ENCODE results near the gene FAM13A.
"Not testable (repeated sequence)": the region's sequence is repeated elsewhere in the genome, so short reads cannot be mapped to it uniquely, and the experiment has no call there.

The FAM13A gene

DNA sequence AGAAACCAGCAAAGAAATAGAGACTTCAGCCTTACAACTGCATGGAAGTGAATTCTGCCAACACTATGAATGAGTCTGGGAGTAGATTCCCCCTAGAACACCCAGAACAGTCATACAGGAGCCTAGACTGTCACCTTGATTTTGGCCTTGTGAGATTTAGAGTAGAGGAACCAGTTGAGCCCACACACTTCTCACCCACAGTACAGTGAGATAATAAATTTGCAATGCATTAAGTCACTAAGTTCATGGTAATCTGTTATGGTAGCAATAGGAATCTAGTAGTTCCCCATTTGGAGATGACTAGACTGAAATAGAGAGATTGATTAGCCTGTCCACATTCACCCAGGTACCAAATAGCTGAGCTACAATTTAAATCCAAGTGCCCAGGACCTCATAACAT is 59.0 kb downstream of the FAM13A start:
- ATAC-seq (no peak), DNase-seq (no peak)
- H3K4me3 Mint-ChIP-seq = no peak overlapping the region
- H3K27me3 Mint-ChIP-seq = no peaks in the 10 kb centered on the region
- H3K4me1 Mint-ChIP-seq = no peaks in the 10 kb centered on the region
- H3K27ac Mint-ChIP-seq = no peak overlapping the region
- no peaks in the 10 kb centered on the region for H3K9me3 Mint-ChIP-seq

- ATAC-seq = no peak
- H3K27ac Mint-ChIP-seq = peak overlapping the region in 1 of 2 donors; percentile 6
Measured at GRCh38 chr4:88995874-88996273, 61.1 kb downstream of the FAM13A start.

GRCh38 chr4:88995257-88995656 is 61.7 kb downstream of the FAM13A start:
- not testable (repeated sequence) for H3K4me1 Mint-ChIP-seq, H3K4me3 Mint-ChIP-seq, H3K27ac Mint-ChIP-seq, ATAC-seq, DNase-seq, H3K9me3 Mint-ChIP-seq, H3K27me3 Mint-ChIP-seq

More at GRCh38 chr4:88995874-88996273, 61.1 kb downstream of the FAM13A start:
- H3K27me3 Mint-ChIP-seq = no peaks in the 10 kb centered on the region
- H3K9me3 Mint-ChIP-seq = no peaks in the 10 kb centered on the region
- no peak overlapping the region for H3K4me3 Mint-ChIP-seq
- H3K4me1 Mint-ChIP-seq = no peaks in the 10 kb centered on the region
- DNase-seq = no peak

- no peaks in the 10 kb centered on the region for H3K4me1 Mint-ChIP-seq
- no peaks in the 10 kb centered on the region for H3K9me3 Mint-ChIP-seq
- H3K4me3 Mint-ChIP-seq = no peak overlapping the region
- no peak overlapping the region for H3K27ac Mint-ChIP-seq
- ATAC-seq (no peak), DNase-seq (no peak)
- no peaks in the 10 kb centered on the region for H3K27me3 Mint-ChIP-seq
Measured at GRCh38 chr4:88993246-88993645, 63.7 kb downstream of the FAM13A start.

GRCh38 chr4:88991746-88992145 is 65.2 kb downstream of the FAM13A start:
- no peak overlapping the region for H3K27ac Mint-ChIP-seq
- no peak for DNase-seq
- H3K4me3 Mint-ChIP-seq = no peak overlapping the region
- H3K4me1 Mint-ChIP-seq = no peaks in the 10 kb centered on the region
- no peaks in the 10 kb centered on the region for H3K9me3 Mint-ChIP-seq
- no peak for ATAC-seq
- no peaks in the 10 kb centered on the region for H3K27me3 Mint-ChIP-seq

- Mint-ChIP-seq H3K27me3 (no peaks in the 10 kb centered on the region), H3K4me1 (no peaks in the 10 kb centered on the region), H3K9me3 (no peaks in the 10 kb centered on the region), H3K27ac (peak overlapping the region in 1 of 2 donors; percentile 10), H3K4me3 (no peak overlapping the region)
- DNase-seq = no peak
- no peak for ATAC-seq
Measured at GRCh38 chr4:88989990-88990389, 67.0 kb downstream of the FAM13A start.

DNA sequence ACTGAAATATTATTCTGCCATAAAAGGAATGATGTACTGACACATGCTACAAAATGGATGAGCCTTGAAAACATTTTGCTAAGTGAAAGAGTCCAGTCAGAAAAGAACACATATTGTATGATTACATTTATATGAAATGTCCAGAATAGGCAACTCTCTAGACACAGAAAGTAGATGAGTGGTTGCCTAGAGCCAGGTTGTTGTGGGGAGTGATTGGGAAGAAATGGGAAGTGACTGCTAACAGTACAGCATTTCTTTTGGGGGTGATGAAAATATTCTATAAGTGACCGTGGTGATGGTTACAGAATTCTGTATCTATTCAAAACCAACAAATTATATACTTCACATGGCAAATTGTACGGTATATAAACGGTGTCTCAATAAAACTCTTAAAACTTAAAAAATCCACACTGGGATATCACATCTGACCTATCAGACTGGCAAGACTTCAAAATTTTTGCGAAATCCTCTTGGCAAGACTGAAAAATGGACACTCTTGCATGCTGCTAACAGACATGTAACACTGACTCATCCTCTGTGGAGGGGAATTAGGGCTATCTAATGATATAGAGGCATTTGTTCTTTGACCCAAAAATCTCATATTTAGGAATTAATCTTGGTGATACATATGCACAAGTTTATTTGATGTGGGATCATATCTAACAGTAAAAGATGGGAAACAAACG is 71.8 kb downstream of the FAM13A start:
- no peak for ATAC-seq

DNA sequence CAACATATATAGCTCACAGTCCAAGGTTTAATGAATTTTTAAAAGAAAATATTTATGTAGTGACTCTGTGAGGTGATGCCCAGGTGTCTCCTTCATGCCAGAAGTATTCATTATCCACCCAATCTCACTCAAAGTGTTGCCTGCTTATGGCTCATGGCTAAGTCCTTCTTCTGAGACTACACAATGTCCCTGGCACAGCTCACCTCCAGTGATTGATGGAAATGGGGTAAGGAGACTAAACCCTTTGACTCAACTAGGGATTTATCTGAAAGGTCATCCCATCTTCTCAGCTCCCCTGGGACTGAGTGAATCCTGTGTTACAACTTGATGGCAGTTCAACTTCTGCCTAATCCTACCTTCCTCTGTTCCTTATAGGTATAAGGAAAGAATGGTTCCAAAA is 74.2 kb downstream of the FAM13A start:
- no peak for ATAC-seq
- H3K27me3 Mint-ChIP-seq = no peaks in the 10 kb centered on the region
- DNase-seq = no peak
- H3K27ac Mint-ChIP-seq = no peak overlapping the region
- no peaks in the 10 kb centered on the region for H3K4me1 Mint-ChIP-seq
- H3K4me3 Mint-ChIP-seq = no peak overlapping the region
- no peaks in the 10 kb centered on the region for H3K9me3 Mint-ChIP-seq

More for the DNA sequence above, 71.8 kb downstream of the FAM13A start:
- Mint-ChIP-seq H3K4me1 (no peaks in the 10 kb centered on the region), H3K4me3 (no peak overlapping the region), H3K9me3 (no peaks in the 10 kb centered on the region), H3K27me3 (no peaks in the 10 kb centered on the region), H3K27ac (no peak overlapping the region)
- no peak for DNase-seq

DNA sequence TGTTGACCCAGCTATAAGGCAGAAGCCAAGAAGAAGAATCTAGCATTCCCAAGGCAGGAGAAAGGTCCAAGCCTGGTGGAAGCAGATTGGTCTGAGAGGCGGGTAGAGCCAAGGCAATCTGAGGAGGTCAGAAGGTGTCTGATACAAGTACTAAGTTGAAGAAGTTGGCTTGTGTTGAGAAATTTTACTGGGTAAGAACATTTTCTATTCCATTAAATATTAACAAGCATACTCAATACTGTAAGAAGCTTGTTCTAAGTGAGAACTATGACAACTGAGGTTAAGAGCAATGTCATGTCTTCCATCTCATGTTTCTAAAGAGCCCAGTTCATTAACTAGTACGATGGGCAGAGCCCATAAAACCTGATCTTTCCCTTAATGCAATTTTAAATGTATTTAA is 75.0 kb downstream of the FAM13A start:
- ATAC-seq (no peak), DNase-seq (no peak)
- Mint-ChIP-seq H3K4me3 (no peak overlapping the region), H3K4me1 (no peaks in the 10 kb centered on the region), H3K9me3 (no peaks in the 10 kb centered on the region), H3K27me3 (no peaks in the 10 kb centered on the region), H3K27ac (no peak overlapping the region)

DNA sequence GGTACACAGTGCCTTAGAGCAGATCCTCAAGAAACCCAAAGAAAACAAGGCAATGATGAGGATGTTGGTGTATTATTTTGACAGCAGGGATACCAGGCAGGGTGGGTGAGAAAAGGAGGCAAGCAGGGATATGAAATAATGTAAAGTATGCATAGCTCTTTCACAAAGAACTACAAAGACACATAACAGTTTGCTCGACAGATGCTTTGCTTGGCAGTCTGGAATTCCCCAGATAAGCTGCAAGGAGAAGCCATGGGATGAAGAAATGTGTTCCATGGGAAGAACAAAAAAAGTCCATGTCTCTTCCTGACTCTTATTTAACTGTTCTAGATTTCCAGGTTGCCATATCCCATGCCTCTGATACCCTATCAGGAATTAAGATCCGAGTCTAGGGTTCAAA is 75.4 kb downstream of the FAM13A start:
- Mint-ChIP-seq H3K4me1 (no peaks in the 10 kb centered on the region), H3K4me3 (no peak overlapping the region), H3K9me3 (no peaks in the 10 kb centered on the region), H3K27ac (no peak overlapping the region), H3K27me3 (no peaks in the 10 kb centered on the region)
- DNase-seq (no peak), ATAC-seq (no peak)

GRCh38 chr4:88979276-88979675 is 77.7 kb downstream of the FAM13A start:
- no peak for ATAC-seq

GRCh38 chr4:88976775-88977035 is 80.3 kb downstream of the FAM13A start:
- Mint-ChIP-seq H3K4me1 (no peaks in the 10 kb centered on the region), H3K27ac (no peak overlapping the region), H3K4me3 (no peak overlapping the region), H3K9me3 (peaks cover 6 to 12% of the 10 kb centered on the region in 2 donors), H3K27me3 (no peaks in the 10 kb centered on the region)
- ATAC-seq = no peak
- no peak for DNase-seq

More at GRCh38 chr4:88979276-88979675, 77.7 kb downstream of the FAM13A start:
- no peak for DNase-seq
- Mint-ChIP-seq H3K27me3 (no peaks in the 10 kb centered on the region), H3K4me1 (no peaks in the 10 kb centered on the region), H3K9me3 (no peaks in the 10 kb centered on the region), H3K27ac (no peak overlapping the region), H3K4me3 (no peak overlapping the region)

DNA sequence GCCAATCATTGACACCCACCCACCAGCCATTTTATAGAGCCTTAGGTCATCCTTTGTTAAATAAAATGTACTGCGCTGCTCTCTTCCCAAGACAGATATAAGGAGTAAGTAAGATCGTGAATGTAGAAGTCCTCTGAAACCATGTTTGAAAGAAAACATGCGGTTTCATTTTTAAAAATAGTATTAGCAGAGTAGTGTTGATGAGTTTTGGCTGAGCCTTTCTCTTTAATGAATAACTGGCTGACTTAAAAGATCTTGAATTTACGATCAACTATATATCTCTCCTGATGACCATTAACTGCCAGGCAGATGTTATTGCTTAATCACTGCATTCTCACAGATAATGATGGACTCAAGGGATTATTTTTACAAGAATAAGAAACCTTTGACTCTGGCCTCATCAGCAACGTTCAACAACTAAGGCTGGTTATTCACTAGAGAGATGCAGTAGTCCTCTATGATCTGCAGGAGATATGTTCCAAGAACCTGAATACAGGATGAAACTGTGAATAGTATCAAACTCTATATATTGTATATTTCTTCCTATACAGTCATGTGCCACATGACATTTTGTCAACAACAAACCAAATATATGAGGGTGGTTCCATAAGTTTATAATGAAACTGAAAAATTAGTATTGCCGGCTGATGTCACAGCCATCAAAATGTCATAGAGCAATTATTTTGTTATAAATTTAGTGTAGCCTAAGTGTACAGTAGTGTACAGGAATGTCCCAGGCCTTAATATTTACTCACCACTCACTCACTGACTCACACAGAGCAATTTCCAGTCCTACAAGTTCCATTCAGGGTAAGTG is 80.8 kb downstream of the FAM13A start:
- no peaks in the 10 kb centered on the region for H3K4me1 Mint-ChIP-seq
- ATAC-seq (no peak), DNase-seq (no peak)
- H3K4me3 Mint-ChIP-seq = no peak overlapping the region
- no peak overlapping the region for H3K27ac Mint-ChIP-seq
- no peaks in the 10 kb centered on the region for H3K27me3 Mint-ChIP-seq
- peaks cover 6 to 12% of the 10 kb centered on the region in 2 donors for H3K9me3 Mint-ChIP-seq

- H3K27me3 Mint-ChIP-seq = peaks cover 19% of the 10 kb centered on the region
Measured at GRCh38 chr4:88971536-88971935, 85.4 kb downstream of the FAM13A start.

DNA sequence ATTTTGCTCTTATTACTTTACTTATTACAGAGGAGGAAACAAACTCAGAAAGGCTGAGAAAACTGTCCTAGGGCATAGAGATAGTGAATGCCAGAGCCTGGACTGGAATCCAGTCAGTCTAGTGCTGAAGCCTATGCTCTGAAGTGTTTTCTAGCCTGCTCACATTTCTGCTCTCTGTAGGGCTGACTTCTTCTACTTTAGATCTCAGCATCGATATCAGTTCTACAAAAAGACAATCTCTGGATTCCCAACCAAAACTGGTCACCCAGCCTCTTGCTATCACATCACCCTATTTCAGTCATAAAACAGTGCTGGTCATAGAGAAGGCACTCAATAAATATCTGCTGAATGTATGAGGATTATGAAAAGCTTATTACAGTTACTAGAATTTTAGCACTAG is 87.2 kb downstream of the FAM13A start:
- peaks cover 6 to 12% of the 10 kb centered on the region in 2 donors for H3K9me3 Mint-ChIP-seq
- H3K4me3 Mint-ChIP-seq = no peak overlapping the region
- H3K4me1 Mint-ChIP-seq = no peaks in the 10 kb centered on the region
- H3K27ac Mint-ChIP-seq = no peak overlapping the region
- ATAC-seq (no peak), DNase-seq (no peak)
- H3K27me3 Mint-ChIP-seq = peaks cover 19% of the 10 kb centered on the region

More at GRCh38 chr4:88971536-88971935, 85.4 kb downstream of the FAM13A start:
- H3K4me3 Mint-ChIP-seq = no peak overlapping the region
- DNase-seq = no peak
- H3K27ac Mint-ChIP-seq = no peak overlapping the region
- ATAC-seq = no peak
- no peaks in the 10 kb centered on the region for H3K4me1 Mint-ChIP-seq
- H3K9me3 Mint-ChIP-seq = peaks cover 6 to 12% of the 10 kb centered on the region in 2 donors

DNA sequence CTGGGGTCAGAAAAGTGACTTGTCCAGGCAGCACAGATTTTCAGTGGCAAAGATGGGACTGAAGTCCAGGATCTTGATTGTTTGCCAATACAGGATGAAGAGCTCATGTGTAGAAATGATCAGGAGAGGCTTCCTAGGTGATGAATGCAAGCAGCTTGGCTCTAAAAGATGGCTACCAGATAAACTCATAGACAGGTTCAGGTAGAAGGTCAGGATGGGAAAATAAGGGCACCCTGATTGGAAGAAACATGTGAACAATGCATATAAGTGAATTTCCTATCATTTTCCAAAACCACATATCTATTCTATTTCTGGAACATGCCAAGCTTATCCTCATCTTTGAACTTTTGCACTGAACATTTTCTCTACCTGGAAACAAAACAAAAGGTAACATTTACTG is 87.7 kb downstream of the FAM13A start:
- Mint-ChIP-seq H3K9me3 (peaks cover 6 to 12% of the 10 kb centered on the region in 2 donors), H3K27ac (no peak overlapping the region), H3K4me1 (no peaks in the 10 kb centered on the region), H3K4me3 (no peak overlapping the region), H3K27me3 (peaks cover 19% of the 10 kb centered on the region)
- no peak for ATAC-seq
- DNase-seq = no peak

Measured in stimulated activated naive CD8-positive, alpha-beta T cell treated with anti-CD3 and anti-CD28 coated beads, Interleukin-15, amount 100 ng/mL, for 72 hours (primary cell).